Measurements from ENCODE around the gene SH3PXD2B. TPM values are rescaled to one million over a fixed set of nuclear protein-coding genes. Genes with fewer than 3 reads are reported as not detected.
A peak's percentile ranks its signal among the peaks of the same experiment; 100 is the strongest.

SH3PXD2B gene
- total and polyA plus RNA-seq, 11 donors: 1.1 to 22.7 (median 6.9) TPM

- TF ChIP-seq CTCF (IDR thresholded peaks at IDR 0.05) (no peak), POLR2A (IDR thresholded peaks at IDR 0.05) (no peak)
- WGBS, 4 donors: 68 to 80% (median 74%) methylated on average over 3 of the region's 3 CpGs
- H3K27me3 ChIP-seq: no peaks in the 10 kb centered on the region
Measured at GRCh38 chr5:172478256-172478655, 23.9 kb upstream of the SH3PXD2B start.

GRCh38 chr5:172477466-172477865 is 23.1 kb upstream of the SH3PXD2B start:
- Histone ChIP-seq H3K27ac (no peak overlapping the region), H3K27me3 (no peaks in the 10 kb centered on the region), H3K4me3 (no peak overlapping the region), H3K4me1 (peaks cover 0 to 27% (median 12%) of the 10 kb centered on the region in 12 donors), H3K36me3 (no peaks in the 10 kb centered on the region), H3K9me3 (no peaks in the 10 kb centered on the region)
- intact Hi-C loops (cut with DNase I): loop anchor here in 6 of 10 donors (5.0 to 10.0 kb wide), 5 partner anchors 165 to 467 kb away; partner anchors contain the start of gene NEURL1B (in 2 of the 6)
- DNase-seq (no peak), ATAC-seq (peak in 1 of 4 donors; percentile 20)
- WGBS, 4 donors: 64 to 71% (median 69%) methylated on average over 4 of the region's 4 CpGs
- no peak for TF ChIP-seq POLR2A (IDR thresholded peaks at IDR 0.05)

More at GRCh38 chr5:172478256-172478655, 23.9 kb upstream of the SH3PXD2B start:
- Histone ChIP-seq H3K4me1 (peaks cover 0 to 27% (median 12%) of the 10 kb centered on the region in 12 donors), H3K27ac (no peak overlapping the region), H3K9me3 (no peaks in the 10 kb centered on the region), H3K4me3 (no peak overlapping the region), H3K36me3 (no peaks in the 10 kb centered on the region)
- no peak for ATAC-seq
- DNase-seq: no peak
- intact Hi-C loops (cut with DNase I): loop anchor here in 7 of 10 donors (2.0 to 10.0 kb wide), 8 partner anchors 107 to 467 kb away; partner anchors contain the start of gene NEURL1B (in 3 of the 7)

GRCh38 chr5:172474293-172474692 is 20.0 kb upstream of the SH3PXD2B start:
- 53 to 70% (median 68%) methylated on average over 7 of the region's 7 CpGs for WGBS, 4 donors
- intact Hi-C loops (cut with DNase I): loop anchor here in 4 of 10 donors (5.0 to 10.0 kb wide), 3 partner anchors 461 to 473 kb away; no protein-coding TSS in a partner anchor
- Histone ChIP-seq H3K27ac (no peak overlapping the region), H3K9me3 (no peaks in the 10 kb centered on the region), H3K36me3 (no peaks in the 10 kb centered on the region), H3K4me3 (no peak overlapping the region), H3K27me3 (peaks cover 0 to 3% (median 0%) of the 10 kb centered on the region in 9 donors), H3K4me1 (peaks cover 0 to 3% (median 3%) of the 10 kb centered on the region in 12 donors)
- no peak for TF ChIP-seq POLR2A (IDR thresholded peaks at IDR 0.05)
- no peak for TF ChIP-seq CTCF (IDR thresholded peaks at IDR 0.05)
- DNase-seq: no peak
- ATAC-seq: no peak

- WGBS, 4 donors: 74 to 85% (median 80%) methylated on average over 5 of the region's 5 CpGs
- intact Hi-C loops (cut with DNase I): loop anchor here in 4 of 10 donors (5.0 to 10.0 kb wide), 3 partner anchors 461 to 474 kb away; no protein-coding TSS in a partner anchor
- no peaks in the 10 kb centered on the region for H3K4me1 ChIP-seq
Measured at GRCh38 chr5:172473427-172473826, 19.1 kb upstream of the SH3PXD2B start.

More at GRCh38 chr5:172473427-172473826, 19.1 kb upstream of the SH3PXD2B start:
- Histone ChIP-seq H3K27me3 (peaks cover 0 to 3% (median 0%) of the 10 kb centered on the region in 9 donors), H3K9me3 (peaks cover 0 to 2% (median 0%) of the 10 kb centered on the region in 12 donors), H3K36me3 (no peaks in the 10 kb centered on the region), H3K27ac (no peak overlapping the region), H3K4me3 (no peak overlapping the region)
- TF ChIP-seq POLR2A (IDR thresholded peaks at IDR 0.05) (no peak), CTCF (IDR thresholded peaks at IDR 0.05) (no peak)
- no peak for DNase-seq
- no peak for ATAC-seq
